Naive thymus-derived CD8-positive, alpha-beta T cell (primary cell): Measurements from ENCODE around the gene TCAP. TPM values are rescaled to one million over a fixed set of nuclear protein-coding genes. Genes with fewer than 3 reads are reported as not detected.
A peak's percentile ranks its signal among the peaks of the same experiment; 100 is the strongest.

Experiments
- ATAC-seq, 2 donors: fragments of 150-1000 bp; cut with Tn5 transposase in 1 of 2; sonication (Bioruptor Pico), chemical (Tn5 transposase) in 1 of 2; 1 replicate in 1 of 2; 2 replicates in 1 of 2; pipeline ENCODE4 v1.10.0; 2021; ENCODE audit warnings: mild to moderate bottlenecking in 2 of 2, moderate library complexity in 2 of 2
- POLR2A ChIA-PET: fragments of 350-600 bp; sonication (Branson Sonifier 250); formaldehyde crosslinking; loops from one replicate; lab custom pipeline; 2021; ENCODE audit warnings: antibody characterized with exemption; lab: Charles Lee
- DNase-seq, 10 donors: peaks; one replicate each; pipeline versions ENCODE4 v3.0.0 to v3.0.0-alpha.2; 2020 to 2022
- H3K27ac Mint-ChIP-seq, 10 donors: one replicate each; pipeline ENCODE4 v1.8.0; 2020 to 2022; ENCODE audit warnings: mild to moderate bottlenecking in 10 of 10, mixed read lengths in 10 of 10, moderate library complexity in 4 of 10, inconsistent platforms in 1 of 10
- H3K27me3 Mint-ChIP-seq, 5 donors: one replicate each; pipeline ENCODE4 v1.8.0; 2021 to 2022; ENCODE audit warnings: mixed read lengths in 5 of 5
- H3K36me3 Mint-ChIP-seq, 3 donors: one replicate each; pipeline ENCODE4 v1.8.0; 2020 to 2022; ENCODE audit warnings: mixed read lengths in 3 of 3, mild to moderate bottlenecking in 2 of 3, inconsistent platforms in 1 of 3
- H3K4me1 Mint-ChIP-seq, 4 donors: one replicate each; pipeline ENCODE4 v1.8.0; 2021 to 2022; ENCODE audit warnings: mixed read lengths in 4 of 4
- H3K4me3 Mint-ChIP-seq, 10 donors: one replicate each; pipeline ENCODE4 v1.8.0; 2020 to 2022; ENCODE audit warnings: mild to moderate bottlenecking in 10 of 10, mixed read lengths in 10 of 10, moderate library complexity in 6 of 10, inconsistent platforms in 1 of 10
- H3K9me3 Mint-ChIP-seq, 9 donors: one replicate each; pipeline ENCODE4 v1.8.0; 2020 to 2022; ENCODE audit warnings: mixed read lengths in 9 of 9, mild to moderate bottlenecking in 3 of 9, inconsistent platforms in 1 of 9, moderate library complexity in 1 of 9
- polyA plus RNA-seq, 3 donors: library from polyadenylated mRNA; unstranded; fragments of 300-500 nt; fragmentation: Illumina TruSeq; gene quantifications; one replicate each; pipeline ENCODE4 v1.2.3, GENCODE V29; 2021
- total RNA-seq, 8 experiments: library from RNA in 2 of 8; stranded (reverse) in 2 of 8; gene quantifications; one replicate each; pipeline ENCODE4 v1.2.3 and lab custom pipeline; 2021 to 2026

The TCAP gene
- total and polyA plus RNA-seq, 5 experiments from 2014 or later = 0.11 to 10.3 (median 8.5) TPM; not detected in 2

GRCh38 chr17:39663688-39664580 lies 1.2 kb upstream of the TCAP start:
- ATAC-seq (no peak), DNase-seq (no peak)
- Mint-ChIP-seq H3K4me3 (no peak overlapping the region), H3K36me3 (peaks cover 0 to 28% (median 6%) of the 10 kb centered on the region in 3 donors), H3K4me1 (peaks cover 25 to 57% (median 51%) of the 10 kb centered on the region in 4 donors), H3K27ac (peak overlapping the region in 7 of 10 donors; percentile 11 to 67 (median 56)), H3K27me3 (peaks cover 0 to 10% (median 4%) of the 10 kb centered on the region in 5 donors), H3K9me3 (no peaks in the 10 kb centered on the region)
- POLR2A ChIA-PET = interaction anchor here (0.7 to 3.7 kb wide), 3 partner anchors 12 to 16 kb away, joined by 3 to 19 read pairs (median 13); no protein-coding TSS in a partner anchor

GRCh38 chr17:39665642-39666224 lies 584 bp downstream of the TCAP start:
- DNase-seq (peak in 1 of 10 donors; percentile 16), ATAC-seq (peak; percentile 18 to 48)
- peaks cover 0 to 18% (median 6%) of the 10 kb centered on the region in 3 donors for H3K36me3 Mint-ChIP-seq
- H3K9me3 Mint-ChIP-seq = no peaks in the 10 kb centered on the region
- peak overlapping the region in 3 of 10 donors; percentile 64 to 70 (median 67) for H3K27ac Mint-ChIP-seq
- peaks cover 18 to 44% (median 36%) of the 10 kb centered on the region in 4 donors for H3K4me1 Mint-ChIP-seq
- H3K4me3 Mint-ChIP-seq = peak overlapping the region in 5 of 10 donors; percentile 22 to 62 (median 32)
- H3K27me3 Mint-ChIP-seq = peaks cover 0 to 14% (median 4%) of the 10 kb centered on the region in 5 donors
- POLR2A ChIA-PET = interaction anchor here (1.2 to 6.9 kb wide), 8 partner anchors 8 to 65 kb away, joined by 4 to 26 read pairs (median 16); partner anchors contain the start of genes MIEN1 and STARD3

GRCh38 chr17:39666231-39666600 lies 1.1 kb downstream of the TCAP start:
- no peak for DNase-seq
- Mint-ChIP-seq H3K4me1 (peaks cover 16 to 39% (median 31%) of the 10 kb centered on the region in 4 donors), H3K27ac (peak overlapping the region in 1 of 10 donors; percentile 67), H3K9me3 (no peaks in the 10 kb centered on the region), H3K36me3 (peaks cover 0 to 13% (median 5%) of the 10 kb centered on the region in 3 donors), H3K27me3 (peaks cover 0 to 14% (median 4%) of the 10 kb centered on the region in 5 donors), H3K4me3 (peak overlapping the region in 5 of 10 donors; percentile 14 to 33 (median 23))
- POLR2A ChIA-PET = interaction anchor here (1.2 to 6.9 kb wide), 10 partner anchors 9 to 88 kb away, joined by 4 to 26 read pairs (median 10); partner anchors contain the start of genes MIEN1 and STARD3
- no peak for ATAC-seq

- H3K4me3 Mint-ChIP-seq = peak overlapping the region; percentile 50 to 85 (median 64)
- POLR2A ChIA-PET = interaction anchor here (0.6 to 6.9 kb wide), 11 partner anchors 9 to 93 kb away, joined by 3 to 26 read pairs (median 8); partner anchors contain the start of genes MIEN1, PGAP3 and STARD3
- H3K36me3 Mint-ChIP-seq = peaks cover 0 to 9% (median 1%) of the 10 kb centered on the region in 3 donors
- H3K9me3 Mint-ChIP-seq = no peaks in the 10 kb centered on the region
- H3K4me1 Mint-ChIP-seq = peaks cover 13 to 35% (median 27%) of the 10 kb centered on the region in 4 donors
- peak overlapping the region in 4 of 10 donors; percentile 12 to 69 (median 45) for H3K27ac Mint-ChIP-seq
- H3K27me3 Mint-ChIP-seq = peaks cover 0 to 14% (median 4%) of the 10 kb centered on the region in 5 donors
- DNase-seq (no peak), ATAC-seq (no peak)
Measured at GRCh38 chr17:39666601-39667261, 1.6 kb downstream of the TCAP start.

- Mint-ChIP-seq H3K36me3 (peaks cover 0 to 6% (median 1%) of the 10 kb centered on the region in 3 donors), H3K27ac (peak overlapping the region in 5 of 10 donors; percentile 52 to 69 (median 61)), H3K4me1 (peaks cover 15 to 42% (median 31%) of the 10 kb centered on the region in 4 donors), H3K27me3 (peaks cover 0 to 16% (median 4%) of the 10 kb centered on the region in 5 donors), H3K4me3 (peak overlapping the region; percentile 42 to 87 (median 70)), H3K9me3 (no peaks in the 10 kb centered on the region)
- POLR2A ChIA-PET = interaction anchor here (0.6 to 6.9 kb wide), 11 partner anchors 8 to 217 kb away, joined by 3 to 26 read pairs (median 13); partner anchors contain the start of genes MED1, MIEN1, PGAP3 and STARD3
- DNase-seq (peak in 1 of 10 donors; percentile 63), ATAC-seq (peak in 1 of 2 donors; percentile 39)
Measured at GRCh38 chr17:39667262-39667944, 2.3 kb downstream of the TCAP start.

- Mint-ChIP-seq H3K4me1 (peaks cover 15 to 43% (median 32%) of the 10 kb centered on the region in 4 donors), H3K9me3 (no peaks in the 10 kb centered on the region), H3K27me3 (peaks cover 0 to 16% (median 4%) of the 10 kb centered on the region in 5 donors), H3K4me3 (peak within 1 kb of the TSS; percentile 62 to 87 (median 74)), H3K27ac (peak within 1 kb of the TSS in 6 of 10 donors; percentile 61 to 92 (median 74)), H3K36me3 (peaks cover 0 to 1% (median under 1%) of the 10 kb centered on the region in 3 donors)
- POLR2A ChIA-PET = interaction anchor here (0.6 to 6.9 kb wide), 15 partner anchors 8 to 217 kb away, joined by 3 to 26 read pairs (median 5); partner anchors contain the start of genes MED1, MIEN1, PGAP3 and STARD3
- ATAC-seq (peak; percentile 76 to 80), DNase-seq (peak; percentile 45 to 84 (median 66))
Measured at GRCh38 chr17:39667945-39668924, 3.1 kb downstream of the TCAP start, which contains the start of gene PNMT. Gene PNMT (plus strand): TSS chr17:39668453. CDS start chr17:39668476, 23 bp downstream.

- H3K9me3 Mint-ChIP-seq = no peaks in the 10 kb centered on the region
- peak in 1 of 10 donors; percentile 57 for DNase-seq
- H3K36me3 Mint-ChIP-seq = no peaks in the 10 kb centered on the region
- peak overlapping the region in 1 of 10 donors; percentile 46 for H3K27ac Mint-ChIP-seq
- no peak for ATAC-seq
- peaks cover 0 to 16% (median 4%) of the 10 kb centered on the region in 5 donors for H3K27me3 Mint-ChIP-seq
- POLR2A ChIA-PET = interaction anchor here (0.6 to 6.9 kb wide), 9 partner anchors 9 to 190 kb away, joined by 4 to 26 read pairs (median 7); partner anchors contain the start of genes MIEN1, PPP1R1B and STARD3
- H3K4me1 Mint-ChIP-seq = peaks cover 13 to 34% (median 30%) of the 10 kb centered on the region in 4 donors
- H3K4me3 Mint-ChIP-seq = peak overlapping the region in 1 of 10 donors; percentile 21
Measured at GRCh38 chr17:39669897-39670735, 5.0 kb downstream of the TCAP start.

- no peak overlapping the region for H3K27ac Mint-ChIP-seq
- H3K9me3 Mint-ChIP-seq = no peaks in the 10 kb centered on the region
- POLR2A ChIA-PET = interaction anchor here (0.6 to 6.9 kb wide), 6 partner anchors 9 to 190 kb away, joined by 4 to 26 read pairs (median 6); partner anchors contain the start of genes MIEN1, PPP1R1B and STARD3
Measured at GRCh38 chr17:39670746-39671145, 5.6 kb downstream of the TCAP start.

More at GRCh38 chr17:39670746-39671145, 5.6 kb downstream of the TCAP start:
- ATAC-seq (no peak), DNase-seq (peak in 1 of 10 donors; percentile 42)
- no peaks in the 10 kb centered on the region for H3K36me3 Mint-ChIP-seq
- H3K27me3 Mint-ChIP-seq = peaks cover 0 to 16% (median 4%) of the 10 kb centered on the region in 5 donors
- peaks cover 15 to 36% (median 31%) of the 10 kb centered on the region in 4 donors for H3K4me1 Mint-ChIP-seq
- H3K4me3 Mint-ChIP-seq = peak overlapping the region in 1 of 10 donors; percentile 21
